Measurements from ENCODE around the gene KLHDC4. TPM values are rescaled to one million over a fixed set of nuclear protein-coding genes. Genes with fewer than 3 reads are reported as not detected.

The KLHDC4 gene
- total and polyA plus RNA-seq, 2 experiments from 2014 or later: 12.8 to 15.6 TPM

DNA sequence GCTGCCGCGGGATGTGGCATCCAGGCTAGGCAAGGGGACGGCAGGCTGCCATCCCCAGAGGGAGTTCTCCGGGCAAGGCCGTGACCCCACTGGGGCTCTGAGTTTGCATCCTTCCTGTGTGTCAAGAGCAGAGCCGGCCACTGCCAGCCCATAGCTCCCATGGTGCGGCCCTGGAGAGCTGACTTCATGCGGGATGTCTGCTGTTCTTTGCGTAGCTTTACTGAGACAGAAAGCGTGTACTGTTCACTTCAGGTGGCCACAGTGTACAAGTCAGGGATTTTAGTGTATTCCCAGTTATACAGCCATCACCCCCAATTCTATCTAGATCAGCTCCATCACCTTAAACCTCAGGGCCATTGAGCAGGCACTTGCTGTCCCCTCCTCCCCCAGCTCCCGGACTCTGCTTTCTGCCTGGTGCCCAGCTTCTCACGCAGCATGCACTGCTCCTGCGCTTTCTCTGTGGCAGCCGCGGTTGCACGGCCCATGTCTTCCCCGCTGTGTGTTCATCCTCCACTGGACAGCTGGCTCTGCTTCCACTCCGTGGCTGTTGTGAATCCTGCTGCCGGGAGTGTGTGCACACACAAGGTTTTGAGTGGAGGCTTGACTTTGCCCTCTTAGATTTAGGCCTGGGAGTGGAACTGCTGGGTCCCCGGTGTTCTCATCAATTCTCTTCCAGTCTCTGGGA, 71.2 kb downstream of the KLHDC4 start:
- Histone ChIP-seq H3K4me1 (ENCODE audit: insufficient read depth) (no peaks in the 10 kb centered on the region), H3K4me2 (no peak overlapping the region), H3K27me3 (no peaks in the 10 kb centered on the region), H3K9me2 (replicated peaks; ENCODE audit: insufficient read depth) (no peaks in the 10 kb centered on the region), H3K4me3 (no peak overlapping the region), H3K36me3 (replicated peaks; ENCODE audit: insufficient read depth, low read depth) (no peaks in the 10 kb centered on the region), H3K79me2 (no peaks in the 10 kb centered on the region), H3K27ac (no peak overlapping the region), H4K20me1 (ENCODE audit: insufficient read depth, poor library complexity, severe bottlenecking) (no peaks in the 10 kb centered on the region), H2AFZ (no peak overlapping the region), H3K9me3 (ENCODE audit: low read depth) (no peaks in the 10 kb centered on the region)
- WGBS (ENCODE audit: low lambda C conversion rate, missing lambda C conversion rate): 96% methylated on average over 20 of the region's 20 CpGs
- DNase-seq (ENCODE audit: low spot score): no peak
- TF ChIP-seq EZH2 (IDR thresholded peaks at IDR 0.05; ENCODE audit: borderline replicate concordance) (no peak), EZH2phosphoT487 (IDR thresholded peaks at IDR 0.05; ENCODE audit: low read depth, severe bottlenecking, unreplicated experiment) (no peak)
- TF ChIP-seq, protein P1, sequence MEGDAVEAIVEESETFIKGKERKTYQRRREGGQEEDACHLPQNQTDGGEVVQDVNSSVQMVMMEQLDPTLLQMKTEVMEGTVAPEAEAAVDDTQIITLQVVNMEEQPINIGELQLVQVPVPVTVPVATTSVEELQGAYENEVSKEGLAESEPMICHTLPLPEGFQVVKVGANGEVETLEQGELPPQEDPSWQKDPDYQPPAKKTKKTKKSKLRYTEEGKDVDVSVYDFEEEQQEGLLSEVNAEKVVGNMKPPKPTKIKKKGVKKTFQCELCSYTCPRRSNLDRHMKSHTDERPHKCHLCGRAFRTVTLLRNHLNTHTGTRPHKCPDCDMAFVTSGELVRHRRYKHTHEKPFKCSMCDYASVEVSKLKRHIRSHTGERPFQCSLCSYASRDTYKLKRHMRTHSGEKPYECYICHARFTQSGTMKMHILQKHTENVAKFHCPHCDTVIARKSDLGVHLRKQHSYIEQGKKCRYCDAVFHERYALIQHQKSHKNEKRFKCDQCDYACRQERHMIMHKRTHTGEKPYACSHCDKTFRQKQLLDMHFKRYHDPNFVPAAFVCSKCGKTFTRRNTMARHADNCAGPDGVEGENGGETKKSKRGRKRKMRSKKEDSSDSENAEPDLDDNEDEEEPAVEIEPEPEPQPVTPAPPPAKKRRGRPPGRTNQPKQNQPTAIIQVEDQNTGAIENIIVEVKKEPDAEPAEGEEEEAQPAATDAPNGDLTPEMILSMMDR (IDR thresholded peaks at IDR 0.05; ENCODE audit: poor library complexity): no peak

DNA sequence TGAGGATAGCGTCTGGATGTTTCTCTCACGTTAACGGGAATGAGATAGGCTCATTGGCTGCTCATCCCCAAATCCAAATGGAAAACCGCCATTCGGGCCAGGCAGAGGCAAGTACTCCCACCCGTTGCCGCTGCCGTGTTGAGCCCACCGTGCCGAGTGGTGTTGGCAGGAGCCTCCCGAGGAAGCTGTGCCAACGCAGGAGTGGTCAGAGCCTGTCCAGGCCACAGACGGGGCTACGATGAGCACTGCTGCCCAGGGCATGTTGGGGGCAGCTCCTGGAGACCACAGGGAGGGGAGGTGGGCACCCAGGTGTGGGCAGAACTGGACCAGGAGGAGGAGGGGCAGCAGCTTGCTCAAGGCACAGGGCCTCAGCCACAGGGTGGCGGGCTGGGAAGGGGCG, 72.0 kb downstream of the KLHDC4 start:
- WGBS (ENCODE audit: low lambda C conversion rate, missing lambda C conversion rate): 99% methylated on average over 16 of the region's 16 CpGs
- H3K79me2 ChIP-seq: no peaks in the 10 kb centered on the region
- no peaks in the 10 kb centered on the region for H4K20me1 ChIP-seq (ENCODE audit: insufficient read depth, poor library complexity, severe bottlenecking)
- H3K36me3 ChIP-seq (replicated peaks; ENCODE audit: insufficient read depth, low read depth): no peaks in the 10 kb centered on the region
- H3K27me3 ChIP-seq: no peaks in the 10 kb centered on the region
- H3K4me2 ChIP-seq: no peak overlapping the region
- no peaks in the 10 kb centered on the region for H3K4me1 ChIP-seq (ENCODE audit: insufficient read depth)
- H2AFZ ChIP-seq: no peak overlapping the region
- no peaks in the 10 kb centered on the region for H3K9me2 ChIP-seq (replicated peaks; ENCODE audit: insufficient read depth)
- H3K4me3 ChIP-seq: no peak overlapping the region
- no peak for DNase-seq (ENCODE audit: low spot score)
- no peak overlapping the region for H3K27ac ChIP-seq
- no peak for TF ChIP-seq EZH2 (IDR thresholded peaks at IDR 0.05; ENCODE audit: borderline replicate concordance)
- no peak for TF ChIP-seq EZH2phosphoT487 (IDR thresholded peaks at IDR 0.05; ENCODE audit: low read depth, severe bottlenecking, unreplicated experiment)
- TF ChIP-seq, protein P1 (IDR thresholded peaks at IDR 0.05; ENCODE audit: poor library complexity): no peak
- H3K9me3 ChIP-seq (ENCODE audit: low read depth): no peaks in the 10 kb centered on the region

DNA sequence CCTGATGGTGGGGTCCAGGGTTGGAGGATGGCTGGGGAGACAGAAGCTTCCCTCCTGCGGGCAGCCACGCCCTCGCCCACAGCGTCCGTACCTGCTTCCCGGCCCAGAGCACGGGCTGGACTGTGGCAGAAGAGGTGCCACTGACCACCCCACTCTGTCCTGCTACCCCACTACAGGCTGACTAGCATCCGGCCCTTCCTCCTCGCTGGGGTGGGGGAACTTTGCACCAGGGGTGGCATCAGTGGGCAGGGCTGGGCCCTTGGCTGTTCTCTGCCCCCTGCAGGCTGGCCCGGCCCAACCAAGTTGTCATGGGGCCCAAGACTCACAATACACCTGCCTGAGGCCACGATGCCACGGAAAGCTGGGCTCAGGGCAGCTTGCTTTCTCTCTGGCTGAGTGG, 73.0 kb downstream of the KLHDC4 start:
- DNase-seq (ENCODE audit: low spot score): no peak
- Histone ChIP-seq H3K4me1 (ENCODE audit: insufficient read depth) (no peaks in the 10 kb centered on the region), H2AFZ (no peak overlapping the region), H3K4me3 (no peak overlapping the region), H3K79me2 (no peaks in the 10 kb centered on the region), H3K9me2 (replicated peaks; ENCODE audit: insufficient read depth) (no peaks in the 10 kb centered on the region), H3K36me3 (replicated peaks; ENCODE audit: insufficient read depth, low read depth) (no peaks in the 10 kb centered on the region), H3K4me2 (no peak overlapping the region), H3K27ac (no peak overlapping the region), H3K9me3 (ENCODE audit: low read depth) (no peaks in the 10 kb centered on the region), H3K27me3 (no peaks in the 10 kb centered on the region), H4K20me1 (ENCODE audit: insufficient read depth, poor library complexity, severe bottlenecking) (no peaks in the 10 kb centered on the region)
- WGBS (ENCODE audit: low lambda C conversion rate, missing lambda C conversion rate): 96% methylated on average over 12 of the region's 12 CpGs
- TF ChIP-seq EZH2 (IDR thresholded peaks at IDR 0.05; ENCODE audit: borderline replicate concordance) (no peak), EZH2phosphoT487 (IDR thresholded peaks at IDR 0.05; ENCODE audit: low read depth, severe bottlenecking, unreplicated experiment) (no peak)
- TF ChIP-seq, protein P1 (IDR thresholded peaks at IDR 0.05; ENCODE audit: poor library complexity): no peak

All from hepatocyte (in vitro differentiated cells).